GM18507 (cell line): ENCODE measurements around the gene ADD3.
A peak's percentile ranks its signal among the peaks of the same experiment; 100 is the strongest.
"Not testable (repeated sequence)": the region's sequence is repeated elsewhere in the genome, so short reads cannot be mapped to it uniquely, and the experiment has no call there.

Source experiments
- DNase-seq: peaks from one replicate; pipeline ENCODE4 v3.0.0; 2011; ENCODE audit warnings: low read depth; ENCODE audit not compliant: insufficient read length; ENCODE audit errors: extremely low spot score
- FAIRE-seq: peaks from 2 replicates; lab custom pipeline; 2011; peaks lifted over from hg19 to GRCh38; lab: Jason Lieb, UNC

ADD3 gene

GRCh38 chr10:109975244-109976190 lies 32.3 kb upstream of the ADD3 start:
- FAIRE-seq: no peak

GRCh38 chr10:109976681-109977080 lies 31.1 kb upstream of the ADD3 start:
- DNase-seq: no peak
- no peak for FAIRE-seq

More at GRCh38 chr10:109975244-109976190, 32.3 kb upstream of the ADD3 start:
- no peak for DNase-seq

DNA sequence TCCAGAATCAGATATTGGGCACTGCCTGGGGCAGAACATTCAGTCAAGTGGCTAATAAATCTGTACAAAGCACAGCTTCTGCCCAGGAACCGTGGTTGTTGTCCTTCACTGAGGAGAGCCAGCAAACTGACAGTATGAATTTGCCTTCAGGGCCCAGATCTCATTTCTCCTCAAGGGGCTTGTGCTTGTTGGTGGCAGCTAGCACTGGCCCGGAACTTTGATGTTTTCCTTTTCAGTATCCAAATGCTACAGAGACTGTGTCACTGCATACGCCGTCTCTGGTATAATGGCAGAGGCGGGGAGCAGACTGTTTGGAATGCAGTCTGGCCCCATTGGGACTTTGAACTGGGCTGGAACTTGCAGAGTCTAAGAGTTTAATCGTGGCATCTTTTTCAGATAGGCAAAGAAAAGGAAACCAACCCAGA lies 30.4 kb upstream of the ADD3 start:
- FAIRE-seq (no peak), DNase-seq (no peak)

DNA sequence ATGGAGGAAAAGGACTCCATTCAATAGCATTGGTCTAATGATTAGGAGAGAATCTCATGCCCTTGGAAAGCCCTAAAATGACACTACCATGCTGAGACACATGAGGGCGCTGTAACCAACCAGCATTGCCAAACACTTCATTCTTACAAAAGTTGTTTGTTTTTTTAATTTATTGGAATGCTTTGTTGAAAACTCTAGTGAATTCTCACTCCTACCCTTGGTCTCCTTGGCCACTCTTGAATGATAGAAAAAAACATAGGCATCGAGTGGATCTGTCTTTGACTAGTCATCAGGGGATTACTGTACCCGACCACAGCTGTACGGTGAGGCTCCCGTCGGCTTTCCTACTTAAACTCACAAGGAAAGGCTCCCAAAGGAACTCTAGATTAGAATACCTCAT lies 29.3 kb upstream of the ADD3 start:
- DNase-seq (peak; percentile 20), FAIRE-seq (peak; percentile 74)

DNA sequence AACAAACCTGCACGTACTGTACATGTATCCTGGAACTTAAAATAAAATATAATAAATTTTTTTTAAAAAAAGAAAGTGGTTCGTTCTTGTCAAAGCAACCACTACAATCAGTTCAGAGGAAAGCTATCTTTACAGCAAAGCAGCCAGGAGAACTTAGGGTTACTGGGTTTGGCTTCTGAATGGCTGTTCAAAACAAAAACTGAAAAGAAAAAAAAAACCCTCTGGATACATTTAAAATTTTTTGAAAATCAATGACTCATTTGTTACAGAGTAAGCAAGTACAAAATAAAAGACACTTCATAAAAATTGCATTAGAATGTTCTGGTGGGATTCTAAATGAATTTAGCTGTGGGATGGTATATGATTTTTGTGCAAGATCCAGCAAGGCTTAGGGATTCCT lies 28.6 kb upstream of the ADD3 start:
- DNase-seq (no peak), FAIRE-seq (no peak)

- no peak for FAIRE-seq
Observed at GRCh38 chr10:109981650-109982049, 26.1 kb upstream of the ADD3 start.

GRCh38 chr10:109982123-109982522 lies 25.7 kb upstream of the ADD3 start:
- FAIRE-seq (no peak), DNase-seq (no peak)

More at GRCh38 chr10:109981650-109982049, 26.1 kb upstream of the ADD3 start:
- DNase-seq: no peak

DNA sequence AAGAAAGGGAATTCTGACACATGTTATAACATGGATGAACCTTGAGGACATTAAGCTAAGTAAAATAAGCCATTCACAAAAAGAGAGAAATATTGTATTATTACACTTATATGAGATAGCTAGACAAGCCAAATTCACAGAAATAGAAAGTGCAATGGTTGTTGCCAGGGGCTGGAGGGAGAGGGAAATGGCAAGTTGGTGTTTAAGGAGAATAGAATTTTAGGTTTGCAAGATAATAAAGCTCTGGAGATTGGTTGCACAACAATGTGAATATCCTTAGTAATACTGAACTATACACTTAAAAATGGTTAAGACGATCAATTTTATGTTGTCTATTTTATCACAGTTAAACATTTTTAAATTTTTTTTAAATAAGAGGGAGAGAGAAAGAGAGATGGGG lies 25.0 kb upstream of the ADD3 start:
- FAIRE-seq (no peak), DNase-seq (no peak)

DNA sequence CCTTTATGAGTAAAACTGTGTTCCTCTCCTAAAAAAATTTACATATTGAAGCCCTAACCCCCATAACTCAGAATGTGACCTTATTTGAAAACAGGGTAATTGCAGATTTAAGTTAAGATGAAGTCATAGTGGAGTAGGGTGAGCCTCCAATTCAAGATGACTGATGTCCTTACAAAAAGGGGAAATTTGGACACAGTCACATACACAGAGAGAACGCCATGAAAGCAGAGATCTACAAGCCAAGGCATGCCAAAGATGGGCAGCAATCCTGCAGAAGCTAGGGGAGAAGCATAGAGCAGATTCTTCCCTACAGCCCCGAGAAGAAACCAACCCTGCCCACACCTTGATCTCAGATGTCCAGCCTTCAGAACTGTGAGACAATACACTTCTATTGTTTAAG lies 23.8 kb upstream of the ADD3 start:
- FAIRE-seq (no peak), DNase-seq (no peak)

- not testable (repeated sequence) for FAIRE-seq, DNase-seq
Observed at GRCh38 chr10:109985768-109986167, 22.0 kb upstream of the ADD3 start.

DNA sequence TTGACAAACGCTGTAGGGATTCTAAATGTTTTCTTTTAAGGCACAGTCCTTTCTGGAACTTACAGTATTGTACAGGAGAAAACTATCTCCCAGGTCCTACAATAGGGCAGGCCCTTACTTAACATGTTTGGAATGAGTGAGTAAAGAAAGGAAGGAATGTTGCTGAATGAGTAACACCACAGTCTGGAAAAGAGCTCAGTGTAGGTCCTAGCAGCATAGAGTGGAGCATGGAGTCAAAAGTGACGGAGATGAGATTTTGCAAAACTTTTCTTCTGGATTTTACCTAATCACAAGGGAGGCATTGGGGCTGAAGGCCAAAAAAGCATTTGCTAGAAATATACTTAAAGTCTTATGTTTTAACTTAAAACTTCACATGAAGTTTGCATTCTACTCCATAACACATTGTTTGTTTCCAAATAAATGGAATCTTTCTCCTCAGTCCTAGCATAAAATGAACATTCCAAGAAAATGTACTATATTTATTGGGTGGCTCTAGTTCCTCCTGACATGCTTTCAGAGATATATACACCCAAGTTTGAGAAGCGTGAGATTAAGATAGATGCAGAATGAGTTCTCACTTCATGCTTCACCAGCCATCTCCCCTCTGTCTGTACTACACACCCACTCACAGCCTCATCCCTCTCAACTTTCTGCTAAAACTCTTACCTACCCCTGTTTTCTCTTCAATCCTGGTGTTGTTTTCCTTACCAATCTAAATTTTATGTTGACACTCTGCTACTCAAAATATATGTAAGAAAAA lies 20.2 kb upstream of the ADD3 start:
- no peak for FAIRE-seq
- DNase-seq: no peak

DNA sequence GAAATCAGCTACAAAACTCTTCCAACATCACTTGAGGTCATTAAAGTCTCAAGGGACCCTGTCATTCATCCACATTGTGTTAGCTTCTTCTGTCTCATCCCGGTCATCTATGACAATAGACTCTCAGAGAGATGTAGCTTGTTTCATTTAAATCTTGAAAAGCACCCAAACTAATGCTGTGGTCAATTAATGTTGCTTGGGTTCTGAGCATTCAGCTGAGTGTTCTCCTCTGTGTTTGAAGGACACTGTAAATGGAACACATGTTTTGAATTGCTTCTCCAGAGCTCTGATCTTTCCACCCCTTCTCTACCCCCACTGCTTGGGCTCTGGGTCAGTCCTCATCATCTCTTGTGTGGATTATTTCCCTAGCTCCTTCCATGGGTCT lies 19.6 kb upstream of the ADD3 start:
- no peak for DNase-seq
- FAIRE-seq: no peak

DNA sequence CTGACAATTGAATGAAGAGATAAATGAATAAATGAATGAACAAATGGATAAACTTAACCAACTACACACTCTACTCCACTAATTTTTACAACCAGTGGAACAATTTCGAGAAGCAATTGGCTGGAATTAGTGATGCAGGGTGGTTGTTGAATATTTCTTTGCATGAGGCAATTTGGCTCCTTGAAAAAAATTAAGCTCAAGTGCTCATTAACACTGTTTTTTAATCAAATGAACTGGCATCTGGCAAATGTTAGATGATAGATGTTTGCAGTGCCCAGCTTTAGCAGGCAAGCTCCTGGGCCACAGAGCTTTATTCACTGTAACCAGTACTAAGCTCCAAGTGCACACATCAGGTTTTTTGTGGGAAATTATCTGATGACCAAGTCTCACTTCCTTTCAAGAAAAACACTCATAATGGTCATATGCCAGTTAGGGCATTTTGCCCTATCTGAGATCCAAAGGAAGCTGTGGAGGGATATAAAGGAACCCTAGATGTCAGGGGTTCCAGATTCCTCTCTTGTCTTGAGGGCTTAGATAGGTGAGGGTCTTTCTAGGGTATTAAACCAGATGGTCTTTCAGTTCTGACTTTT lies 16.4 kb upstream of the ADD3 start:
- DNase-seq: no peak
- no peak for FAIRE-seq

DNA sequence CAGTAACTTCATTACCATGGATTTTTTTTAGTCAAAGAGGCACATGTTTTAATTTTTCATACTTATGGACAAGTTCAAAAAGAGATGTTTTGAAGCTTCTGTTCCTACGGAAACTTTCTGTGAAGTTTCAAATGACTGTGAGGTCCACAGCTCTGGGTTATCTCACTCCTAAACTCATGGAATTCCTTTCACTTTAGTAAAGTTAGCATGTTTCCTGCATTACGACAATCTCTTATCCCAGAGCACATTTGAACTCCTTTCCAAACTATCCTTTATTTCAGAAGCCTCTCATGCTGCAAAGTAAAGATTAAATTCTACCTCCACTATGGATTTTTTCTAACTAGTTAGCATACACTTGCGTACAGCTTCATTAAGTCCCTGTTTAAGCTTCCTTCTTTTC lies 15.3 kb upstream of the ADD3 start:
- FAIRE-seq (no peak), DNase-seq (no peak)

DNA sequence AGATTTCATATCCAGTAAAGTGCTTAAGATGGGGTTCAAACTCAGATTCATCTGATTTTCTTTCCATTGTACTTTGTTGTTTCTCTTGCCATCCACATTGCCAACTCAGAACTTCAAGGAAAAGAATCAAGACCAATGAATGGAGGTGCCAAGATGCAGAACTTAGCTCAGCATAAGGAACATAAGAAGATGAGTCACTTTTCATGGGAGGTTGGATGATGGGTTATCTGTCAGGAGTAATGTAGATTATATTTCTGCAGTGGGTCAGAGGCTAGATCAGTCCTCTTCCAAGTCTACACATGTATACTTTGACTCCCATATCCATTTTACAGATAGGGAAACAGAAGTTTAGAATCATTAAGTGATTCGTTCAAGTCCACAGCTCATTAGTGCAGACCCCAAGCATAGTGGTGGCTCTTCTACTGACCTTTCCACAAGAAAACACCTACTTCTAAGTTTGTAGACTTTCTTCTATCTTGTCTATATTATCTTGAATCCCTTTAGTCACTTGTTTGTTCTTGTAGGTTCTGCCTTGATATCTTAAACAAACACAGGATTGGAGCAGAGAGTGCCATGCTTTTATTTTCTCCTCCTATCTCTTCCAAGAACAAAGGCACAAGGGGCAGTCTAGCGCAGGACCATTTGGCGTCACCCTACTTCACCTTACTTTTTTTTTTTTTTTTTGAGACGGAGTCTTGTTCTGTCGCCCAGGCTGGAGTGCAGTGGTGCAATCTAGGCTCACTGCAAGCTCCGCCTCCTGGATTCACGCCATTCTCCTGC lies 14.0 kb upstream of the ADD3 start:
- FAIRE-seq (no peak), DNase-seq (no peak)

- FAIRE-seq (peak; percentile 9), DNase-seq (no peak)
Observed at GRCh38 chr10:109994711-109995577, 12.8 kb upstream of the ADD3 start.

DNA sequence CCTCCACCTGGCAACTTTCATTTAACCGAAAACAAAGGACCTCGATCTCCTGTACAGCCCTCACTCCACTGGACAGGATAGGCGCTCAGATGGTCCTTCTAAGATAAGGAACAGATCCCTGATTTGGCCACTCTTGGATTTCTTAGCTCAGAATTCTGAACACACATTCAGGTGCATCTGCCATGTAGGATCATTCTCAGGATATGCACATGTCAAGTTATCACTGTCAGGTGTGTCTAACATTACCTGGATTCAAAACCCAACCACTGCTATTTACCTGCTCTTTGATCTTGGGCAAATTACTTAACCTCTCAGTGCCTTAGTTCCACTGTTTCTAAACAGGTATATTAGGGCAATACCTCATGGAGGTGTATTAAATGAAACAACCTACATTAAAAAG lies 12.2 kb upstream of the ADD3 start:
- FAIRE-seq (peak; percentile 9), DNase-seq (no peak)

DNA sequence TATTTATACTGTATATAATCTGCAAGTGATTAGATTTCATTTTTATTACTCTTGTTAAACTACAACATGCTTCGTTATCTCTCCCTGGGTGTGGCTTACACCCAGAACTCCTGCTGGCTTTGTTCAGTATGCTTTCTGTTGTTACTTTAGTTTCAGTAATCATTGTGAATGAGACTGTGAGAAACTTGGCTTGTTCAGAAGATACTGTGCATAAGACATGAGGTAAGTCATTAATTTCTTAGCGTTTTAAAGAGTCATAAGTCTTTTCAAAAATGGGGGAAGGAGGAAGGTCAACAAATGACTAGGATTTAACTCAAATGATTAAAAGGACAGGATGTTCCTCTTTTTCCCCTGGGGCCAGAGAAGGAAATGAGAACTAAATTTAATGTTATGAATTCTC lies 11.6 kb upstream of the ADD3 start:
- FAIRE-seq (peak; percentile 90), DNase-seq (no peak)

DNA sequence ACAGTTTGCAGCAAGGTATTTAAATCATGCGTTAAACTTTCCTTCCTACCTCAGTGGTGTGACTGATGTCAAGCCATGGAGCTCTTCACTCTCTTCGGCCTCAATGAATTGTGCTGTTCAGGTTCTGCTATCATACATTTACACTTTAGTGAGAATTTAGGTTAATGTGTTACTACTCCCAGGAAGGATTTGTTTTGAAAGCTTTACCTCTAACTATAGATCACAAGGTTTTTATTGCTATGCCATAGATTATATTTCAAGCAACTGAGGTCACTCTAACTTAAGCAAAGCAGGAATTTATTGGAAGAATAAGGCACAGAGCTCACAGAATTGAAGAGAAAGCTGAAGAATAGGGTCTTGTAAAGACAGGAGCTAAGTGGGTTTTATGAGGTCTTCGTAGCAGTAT lies 11.0 kb upstream of the ADD3 start:
- DNase-seq (no peak), FAIRE-seq (no peak)
